Cardiac muscle cell (in vitro differentiated cells and primary cell): ENCODE results near the gene ITGB1. TPM values are rescaled to one million over a fixed set of nuclear protein-coding genes. Genes with fewer than 3 reads are reported as not detected.

ENCODE experiments used
- DNase-seq, 2 donors: peaks; one replicate each; pipeline versions ENCODE4 v3.0.0 to v3.0.0-alpha.2; 2010 to 2017; ENCODE audit warnings: low read depth in 1 of 2, low spot score in 1 of 2
- H3K27ac ChIP-seq: fragments of 200-600 bp; sonication (generic); 2 replicates; pipeline ENCODE4 v1.5.1; 2016
- H3K27me3 ChIP-seq: fragments of 200-600 bp; sonication (generic); 2 replicates; pipeline ENCODE4 v1.6.0; 2016; ENCODE audit warnings: control low read depth
- H3K36me3 ChIP-seq: fragments of 200-600 bp; sonication (generic); 2 replicates; pipeline ENCODE4 v1.5.1; 2016; ENCODE audit warnings: control low read depth
- H3K4me1 ChIP-seq: fragments of 200-600 bp; sonication (generic); 2 replicates; pipeline ENCODE4 v1.8.1; 2017; ENCODE audit warnings: low read depth, mild to moderate bottlenecking, mixed run types
- H3K4me3 ChIP-seq: fragments of 200-600 bp; sonication (generic); 2 replicates; pipeline ENCODE4 v1.5.1; 2016; ENCODE audit warnings: mild to moderate bottlenecking
- H3K9me3 ChIP-seq: fragments of 200-600 bp; sonication (generic); 2 replicates; pipeline ENCODE4 v1.5.1; 2017; ENCODE audit warnings: low read depth, mild to moderate bottlenecking, control low read depth
- polyA plus RNA-seq: library from polyadenylated mRNA; unstranded; fragments of >200 nt; fragmentation: Nextera tagmentation; extraction: Ambion mirVana; gene quantifications from 2 replicates; pipeline ENCODE4 v1.2.1, GENCODE V29; 2016
- total RNA-seq: library from RNA; depleted of rRNA; stranded (reverse); fragments of >200 nt; gene quantifications from 2 replicates; pipeline ENCODE4 v1.2.3, GENCODE V29; 2016
- TF ChIP-seq, protein P1 (sequence below): IDR thresholded peaks from 2 replicates; pipeline ENCODE4 v1.5.1; 2012; ENCODE audit warnings: low read depth, mild to moderate bottlenecking, low read length

ITGB1 gene
- total and polyA plus RNA-seq, 2 experiments from 2014 or later: 321 to 490 TPM

DNA sequence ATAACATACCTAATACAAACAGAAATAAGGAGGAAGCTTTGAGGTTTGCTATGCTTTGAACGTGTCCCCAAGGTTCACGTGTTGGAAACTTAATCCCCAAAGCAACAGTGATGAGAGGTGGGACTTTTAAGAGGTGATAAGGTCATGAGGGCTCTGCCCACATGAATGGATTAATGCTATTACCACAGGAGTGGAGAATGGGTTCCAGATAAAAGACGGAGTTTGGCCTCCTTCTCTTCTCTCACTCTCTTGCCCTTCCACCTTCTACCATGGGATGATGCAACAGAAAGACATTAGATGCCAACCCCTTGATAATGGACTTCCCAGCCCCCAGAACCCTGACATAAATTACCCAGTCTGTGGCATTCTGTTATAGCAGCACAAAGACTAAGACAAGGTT is 9.6 kb downstream of the ITGB1 start:
- Histone ChIP-seq H3K4me1 (peaks cover 34% of the 10 kb centered on the region), H3K27ac (peak overlapping the region; percentile 14), H3K9me3 (no peaks in the 10 kb centered on the region), H3K4me3 (no peak overlapping the region), H3K27me3 (no peaks in the 10 kb centered on the region), H3K36me3 (no peaks in the 10 kb centered on the region)
- DNase-seq: peak in 1 of 2 donors; percentile 39
- TF ChIP-seq, protein P1, sequence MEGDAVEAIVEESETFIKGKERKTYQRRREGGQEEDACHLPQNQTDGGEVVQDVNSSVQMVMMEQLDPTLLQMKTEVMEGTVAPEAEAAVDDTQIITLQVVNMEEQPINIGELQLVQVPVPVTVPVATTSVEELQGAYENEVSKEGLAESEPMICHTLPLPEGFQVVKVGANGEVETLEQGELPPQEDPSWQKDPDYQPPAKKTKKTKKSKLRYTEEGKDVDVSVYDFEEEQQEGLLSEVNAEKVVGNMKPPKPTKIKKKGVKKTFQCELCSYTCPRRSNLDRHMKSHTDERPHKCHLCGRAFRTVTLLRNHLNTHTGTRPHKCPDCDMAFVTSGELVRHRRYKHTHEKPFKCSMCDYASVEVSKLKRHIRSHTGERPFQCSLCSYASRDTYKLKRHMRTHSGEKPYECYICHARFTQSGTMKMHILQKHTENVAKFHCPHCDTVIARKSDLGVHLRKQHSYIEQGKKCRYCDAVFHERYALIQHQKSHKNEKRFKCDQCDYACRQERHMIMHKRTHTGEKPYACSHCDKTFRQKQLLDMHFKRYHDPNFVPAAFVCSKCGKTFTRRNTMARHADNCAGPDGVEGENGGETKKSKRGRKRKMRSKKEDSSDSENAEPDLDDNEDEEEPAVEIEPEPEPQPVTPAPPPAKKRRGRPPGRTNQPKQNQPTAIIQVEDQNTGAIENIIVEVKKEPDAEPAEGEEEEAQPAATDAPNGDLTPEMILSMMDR: no peak

DNA sequence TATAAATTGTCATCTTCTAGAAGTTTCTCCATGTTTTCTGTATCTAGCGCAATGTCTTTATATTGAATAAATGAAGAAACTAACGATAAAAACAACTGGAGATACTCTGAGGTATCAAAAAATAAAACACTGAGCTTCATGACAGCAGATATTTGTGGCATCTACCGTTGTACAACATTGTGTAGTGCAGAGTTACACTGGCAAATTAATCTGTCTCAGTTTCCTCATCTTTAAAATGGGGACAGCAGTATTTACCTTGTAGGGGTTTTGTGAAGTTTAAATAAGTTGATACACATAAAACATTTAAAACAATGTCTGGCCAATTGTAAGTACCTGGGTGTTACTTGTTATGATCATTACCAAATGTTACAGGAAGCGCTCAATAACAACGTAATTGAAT is 10.4 kb downstream of the ITGB1 start:
- no peaks in the 10 kb centered on the region for H3K9me3 ChIP-seq
- no peaks in the 10 kb centered on the region for H3K36me3 ChIP-seq
- no peak overlapping the region for H3K4me3 ChIP-seq
- TF ChIP-seq, protein P1: no peak
- peaks cover 29% of the 10 kb centered on the region for H3K4me1 ChIP-seq
- H3K27me3 ChIP-seq: no peaks in the 10 kb centered on the region
- no peak overlapping the region for H3K27ac ChIP-seq
- no peak for DNase-seq

DNA sequence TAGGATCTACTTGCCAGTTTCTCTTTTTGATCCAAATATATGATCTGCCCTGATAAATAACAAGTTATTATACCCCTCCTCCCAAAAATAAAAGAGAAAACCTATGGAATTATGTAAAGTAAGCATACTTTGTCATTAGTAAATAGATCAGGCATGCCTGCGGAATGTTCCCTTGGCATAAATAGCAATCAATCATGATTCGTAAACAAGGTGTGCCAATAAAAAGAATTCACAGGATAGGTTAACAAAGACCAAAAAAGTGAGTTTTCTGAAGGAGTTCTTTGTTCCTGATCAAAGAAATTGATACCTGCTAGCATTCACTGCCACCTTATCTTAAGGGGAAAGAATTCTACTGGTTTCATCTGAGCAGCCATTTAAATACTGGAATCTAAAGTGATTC is 11.9 kb downstream of the ITGB1 start:
- no peak for DNase-seq
- Histone ChIP-seq H3K4me3 (no peak overlapping the region), H3K27me3 (no peaks in the 10 kb centered on the region), H3K9me3 (no peaks in the 10 kb centered on the region), H3K36me3 (no peaks in the 10 kb centered on the region), H3K27ac (no peak overlapping the region), H3K4me1 (peaks cover 33% of the 10 kb centered on the region)
- TF ChIP-seq, protein P1: no peak

DNA sequence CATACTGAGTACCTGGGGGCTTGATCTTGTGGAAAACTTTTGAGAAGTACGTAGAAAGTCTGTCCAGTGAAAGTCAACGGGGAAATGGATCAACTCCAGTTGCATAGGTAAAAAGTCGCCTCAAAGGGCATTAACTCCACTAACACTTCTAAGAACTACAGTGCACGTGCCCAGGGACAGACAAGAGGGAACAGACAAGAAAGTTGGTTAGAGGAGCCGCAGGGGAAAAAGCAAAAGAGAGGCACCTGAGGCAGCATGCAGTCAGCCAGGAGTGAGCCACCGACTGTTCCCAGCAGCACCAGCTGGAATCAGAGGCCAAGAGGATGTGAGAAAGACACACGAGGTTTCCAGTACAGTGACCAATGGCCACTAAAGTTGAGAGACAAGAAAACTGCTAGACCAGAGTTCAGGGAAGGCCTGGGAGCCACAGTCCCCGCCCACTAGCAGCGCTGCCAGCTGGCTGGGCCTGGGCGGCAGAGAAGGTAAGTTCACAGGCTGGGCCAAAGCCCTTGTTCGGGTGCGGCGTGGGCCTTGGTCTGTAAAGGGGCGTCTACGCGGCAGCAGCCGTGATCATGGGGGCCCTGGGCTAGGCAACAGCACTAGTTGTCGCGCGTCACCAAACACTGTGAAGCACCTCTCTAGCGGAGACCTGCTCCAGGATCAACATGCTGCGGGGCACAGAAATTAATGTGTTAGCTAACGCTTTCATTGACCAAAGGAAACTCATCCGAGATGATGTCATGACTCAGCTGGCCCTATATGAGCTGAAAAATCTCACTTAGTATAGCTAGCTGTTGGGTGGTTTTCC is 14.0 kb downstream of the ITGB1 start:
- H3K27me3 ChIP-seq: no peaks in the 10 kb centered on the region
- H3K4me3 ChIP-seq: no peak overlapping the region
- TF ChIP-seq, protein P1: no peak
- H3K27ac ChIP-seq: peak overlapping the region; percentile 22
- no peak for DNase-seq
- peaks cover 21% of the 10 kb centered on the region for H3K4me1 ChIP-seq
- no peaks in the 10 kb centered on the region for H3K9me3 ChIP-seq
- H3K36me3 ChIP-seq: no peaks in the 10 kb centered on the region

DNA sequence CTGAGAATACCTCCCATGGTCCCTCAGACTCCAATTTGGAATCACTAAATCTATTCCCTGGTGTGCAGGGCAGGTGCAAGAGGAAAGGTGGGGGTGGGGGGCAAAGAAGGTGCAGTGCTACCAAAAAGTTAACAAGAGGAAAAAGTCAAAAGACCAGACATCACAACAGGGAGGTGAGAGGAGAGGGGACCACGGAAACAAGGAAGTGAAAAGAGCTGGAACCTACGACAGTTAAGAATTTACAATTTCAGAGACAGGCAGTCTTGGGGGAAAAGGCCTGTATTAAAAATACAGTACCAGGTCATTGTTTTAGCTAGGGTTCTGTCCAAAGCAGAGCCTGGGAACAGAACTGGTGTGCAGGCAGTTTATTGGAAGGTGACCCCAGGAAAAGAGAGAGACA is 14.6 kb downstream of the ITGB1 start:
- no peak overlapping the region for H3K4me3 ChIP-seq
- H3K9me3 ChIP-seq: no peaks in the 10 kb centered on the region
- no peak for DNase-seq

More for the DNA sequence above, 14.6 kb downstream of the ITGB1 start:
- TF ChIP-seq, protein P1: no peak
- Histone ChIP-seq H3K27me3 (no peaks in the 10 kb centered on the region), H3K4me1 (peaks cover 25% of the 10 kb centered on the region), H3K36me3 (no peaks in the 10 kb centered on the region), H3K27ac (peak overlapping the region; percentile 22)
